NB4 (cell line): ENCODE results near the gene ADGRD2.

Source experiments
- POLR2A ChIP-seq: IDR thresholded peaks from 2 replicates; pipeline ENCODE4 v1.6.1; 2011; ENCODE audit warnings: mild to moderate bottlenecking; ENCODE audit not compliant: insufficient read length; ENCODE audit errors: extremely low read depth
- TF ChIP-seq, protein P1 (sequence below): IDR thresholded peaks from one replicate; pipeline ENCODE4 v1.5.1; 2012; ENCODE audit warnings: low read depth, low read length

DNA sequence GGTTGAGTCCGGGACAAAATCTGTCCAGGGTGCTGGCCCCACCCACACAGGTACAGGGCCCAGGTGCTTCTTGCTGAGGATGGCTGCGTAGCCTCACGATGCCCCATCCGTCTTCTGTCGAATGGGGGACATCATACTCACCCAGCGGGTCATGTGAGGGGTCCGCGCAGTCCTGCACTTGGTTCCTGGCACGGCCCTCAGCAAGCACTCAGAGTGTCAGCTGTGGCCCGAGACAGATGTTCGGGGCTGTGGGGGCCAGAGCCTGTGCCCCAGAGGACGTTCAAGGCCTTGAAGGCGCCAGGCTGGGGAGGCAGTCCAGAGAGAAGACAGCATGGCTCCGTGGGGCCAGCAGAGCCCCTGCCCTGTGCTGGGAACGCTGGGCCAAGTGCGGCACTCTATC, 29.1 kb downstream of the ADGRD2 start:
- TF ChIP-seq, protein P1, sequence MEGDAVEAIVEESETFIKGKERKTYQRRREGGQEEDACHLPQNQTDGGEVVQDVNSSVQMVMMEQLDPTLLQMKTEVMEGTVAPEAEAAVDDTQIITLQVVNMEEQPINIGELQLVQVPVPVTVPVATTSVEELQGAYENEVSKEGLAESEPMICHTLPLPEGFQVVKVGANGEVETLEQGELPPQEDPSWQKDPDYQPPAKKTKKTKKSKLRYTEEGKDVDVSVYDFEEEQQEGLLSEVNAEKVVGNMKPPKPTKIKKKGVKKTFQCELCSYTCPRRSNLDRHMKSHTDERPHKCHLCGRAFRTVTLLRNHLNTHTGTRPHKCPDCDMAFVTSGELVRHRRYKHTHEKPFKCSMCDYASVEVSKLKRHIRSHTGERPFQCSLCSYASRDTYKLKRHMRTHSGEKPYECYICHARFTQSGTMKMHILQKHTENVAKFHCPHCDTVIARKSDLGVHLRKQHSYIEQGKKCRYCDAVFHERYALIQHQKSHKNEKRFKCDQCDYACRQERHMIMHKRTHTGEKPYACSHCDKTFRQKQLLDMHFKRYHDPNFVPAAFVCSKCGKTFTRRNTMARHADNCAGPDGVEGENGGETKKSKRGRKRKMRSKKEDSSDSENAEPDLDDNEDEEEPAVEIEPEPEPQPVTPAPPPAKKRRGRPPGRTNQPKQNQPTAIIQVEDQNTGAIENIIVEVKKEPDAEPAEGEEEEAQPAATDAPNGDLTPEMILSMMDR, result no peak
- no peak for TF ChIP-seq POLR2A
